SKM-1 (cell line): ENCODE measurements around the gene CHST5.

Source experiments
- DNase-seq: peaks from one replicate; lab custom pipeline; 2025; ENCODE audit not compliant: unreplicated experiment; lab: John Stamatoyannopoulos, UW

CHST5 gene

GRCh38 chr16:75481475-75481874 lies 54.4 kb downstream of the CHST5 start:
- DNase-seq, result no peak

- no peak for DNase-seq
Observed at GRCh38 chr16:75479421-75479990, 56.4 kb downstream of the CHST5 start.
